Measurements from ENCODE around the gene MT1E.
"Not testable (repeated sequence)": the region's sequence is repeated elsewhere in the genome, so short reads cannot be mapped to it uniquely, and the experiment has no call there.

The MT1E gene

DNA sequence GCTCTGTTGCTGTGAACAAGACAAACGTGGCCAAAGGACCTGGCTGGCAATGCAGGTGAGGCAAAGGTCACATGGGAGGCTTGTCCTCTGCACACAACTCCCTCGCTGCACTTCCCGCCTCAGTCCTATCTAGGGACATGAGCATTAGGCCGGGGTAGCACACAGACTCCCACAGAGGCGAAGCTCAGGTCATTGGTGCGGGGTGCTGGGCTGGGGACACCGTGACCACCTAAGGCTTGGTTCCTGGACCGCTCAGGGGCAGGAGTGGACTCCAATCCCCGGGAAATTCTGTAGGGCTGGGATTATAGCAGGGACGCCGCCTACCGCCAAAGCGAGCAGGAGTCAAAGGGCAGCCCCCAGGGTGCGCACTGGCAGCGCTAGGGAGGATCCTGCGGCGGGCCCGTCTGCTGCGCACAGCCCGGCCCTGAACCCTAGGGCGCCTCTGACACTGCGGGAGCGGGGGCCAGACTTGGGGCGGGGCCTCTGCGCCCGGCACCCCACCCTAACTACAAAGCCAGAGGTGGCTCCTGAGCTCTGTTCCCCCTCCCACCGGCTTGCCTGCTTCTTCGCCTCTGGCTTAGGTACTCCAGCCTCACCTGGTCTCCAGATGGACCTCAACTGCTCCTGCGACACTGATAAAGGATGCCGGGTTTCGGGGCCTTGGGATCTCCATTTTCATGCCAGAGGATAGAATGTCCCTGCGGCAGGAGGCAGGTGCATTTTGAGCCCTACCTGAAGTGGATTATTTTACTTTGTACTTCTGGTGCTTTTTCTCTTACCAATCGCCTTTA lies 22.3 kb downstream of the MT1E start:
- DNase-seq: no peak

DNA sequence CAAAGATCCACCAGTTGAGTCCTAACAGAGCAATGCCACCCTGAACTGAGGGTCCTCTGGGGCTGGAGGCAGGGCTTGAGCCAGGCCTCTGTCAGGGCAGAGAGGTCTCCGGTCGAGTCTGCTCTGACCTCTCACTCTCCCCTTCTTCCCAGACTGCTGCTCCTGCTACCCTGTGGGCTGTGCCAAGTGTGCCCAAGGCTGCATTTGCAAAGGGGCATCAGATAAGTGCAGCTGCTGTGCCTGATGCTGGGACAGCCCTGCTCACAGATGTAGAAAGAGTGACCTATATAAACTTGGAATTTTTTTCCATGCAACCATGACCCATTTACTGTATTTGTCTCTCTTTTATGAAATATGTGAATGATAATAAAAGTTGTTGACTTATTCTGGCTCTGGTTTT lies 23.7 kb downstream of the MT1E start:
- no peak for DNase-seq

DNA sequence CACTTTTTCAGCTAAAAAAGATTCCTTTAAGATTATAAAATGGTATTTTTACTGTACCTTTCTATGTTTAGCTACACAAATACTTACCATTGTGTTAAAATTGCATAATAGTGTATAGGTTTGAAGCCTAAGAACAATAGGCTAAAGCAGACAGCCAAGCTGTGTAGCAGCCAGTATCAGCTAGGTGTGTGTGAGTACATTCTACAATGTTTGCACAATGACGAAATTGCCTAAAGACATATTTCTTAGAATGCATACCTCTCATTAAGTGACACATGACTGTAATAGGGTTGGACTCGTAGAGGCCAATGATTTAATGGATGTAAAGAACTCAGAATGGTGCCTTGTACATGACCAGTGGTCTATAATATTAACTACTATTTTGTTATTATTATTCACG lies 24.2 kb downstream of the MT1E start:
- DNase-seq: no peak

DNA sequence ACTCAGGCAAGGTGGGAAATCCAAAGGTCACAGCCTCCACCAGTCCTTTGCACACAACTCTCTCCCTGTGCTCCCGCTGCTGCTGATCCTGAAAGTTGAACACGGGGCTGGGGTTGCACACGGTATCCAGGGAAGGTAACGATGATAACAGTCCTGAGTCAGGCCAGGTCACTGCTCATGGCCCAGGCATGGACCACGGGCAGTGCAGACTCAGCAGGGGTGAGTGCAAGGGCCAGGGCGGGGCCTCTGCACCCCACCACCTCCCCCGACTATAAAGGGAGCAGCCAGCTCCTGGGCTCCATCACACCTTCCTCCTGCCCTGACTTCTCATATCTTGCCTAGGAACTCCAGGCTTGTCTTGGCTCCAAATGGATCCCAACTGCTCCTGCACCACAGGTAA lies 26.0 kb downstream of the MT1E start, which contains the start of gene MT1B:
MT1B (plus strand) TSS at position 301 of the 400 bp plus-strand sequence; CDS start at position 369, 68 bp downstream.
- DNase-seq: no peak

DNA sequence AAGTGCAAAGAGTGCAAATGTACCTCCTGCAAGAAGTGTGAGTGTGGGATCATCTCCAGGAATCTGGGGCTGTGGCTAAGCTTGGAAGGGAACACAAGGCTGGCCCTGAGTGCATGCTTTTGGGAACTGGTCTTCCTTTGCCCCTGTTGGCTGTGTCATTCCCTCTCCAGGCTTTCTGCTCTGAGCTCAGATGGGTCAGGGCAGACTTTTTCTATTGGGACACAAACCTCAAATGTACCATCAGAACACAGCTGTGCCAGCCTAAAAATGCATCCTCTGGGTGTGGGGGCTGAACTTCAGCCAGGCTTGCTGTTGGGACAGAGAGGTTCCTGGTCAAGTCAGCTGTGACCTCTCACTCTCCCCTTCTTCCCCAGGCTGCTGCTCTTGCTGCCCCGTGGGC lies 27.0 kb downstream of the MT1E start:
- no peak for DNase-seq

DNA sequence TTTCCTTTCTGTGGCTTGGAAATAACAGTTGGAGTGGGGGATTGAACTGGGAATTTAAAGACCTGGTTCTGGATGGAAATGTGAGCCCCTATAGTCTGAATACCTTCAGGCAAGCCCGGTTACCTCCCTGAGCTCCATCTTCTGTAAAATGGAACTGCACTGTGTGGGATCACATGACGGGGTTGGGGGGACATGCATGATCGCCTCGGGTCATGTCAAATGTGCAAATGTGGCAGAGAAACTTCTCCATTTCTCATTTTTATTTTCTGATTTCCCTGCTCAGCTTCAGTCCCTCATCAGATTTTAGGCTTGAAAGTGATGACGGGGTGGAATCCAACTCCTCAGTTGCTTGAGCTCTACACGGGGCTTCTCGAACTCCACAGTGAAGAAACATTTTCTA lies 27.6 kb downstream of the MT1E start:
- no peak for DNase-seq

DNA sequence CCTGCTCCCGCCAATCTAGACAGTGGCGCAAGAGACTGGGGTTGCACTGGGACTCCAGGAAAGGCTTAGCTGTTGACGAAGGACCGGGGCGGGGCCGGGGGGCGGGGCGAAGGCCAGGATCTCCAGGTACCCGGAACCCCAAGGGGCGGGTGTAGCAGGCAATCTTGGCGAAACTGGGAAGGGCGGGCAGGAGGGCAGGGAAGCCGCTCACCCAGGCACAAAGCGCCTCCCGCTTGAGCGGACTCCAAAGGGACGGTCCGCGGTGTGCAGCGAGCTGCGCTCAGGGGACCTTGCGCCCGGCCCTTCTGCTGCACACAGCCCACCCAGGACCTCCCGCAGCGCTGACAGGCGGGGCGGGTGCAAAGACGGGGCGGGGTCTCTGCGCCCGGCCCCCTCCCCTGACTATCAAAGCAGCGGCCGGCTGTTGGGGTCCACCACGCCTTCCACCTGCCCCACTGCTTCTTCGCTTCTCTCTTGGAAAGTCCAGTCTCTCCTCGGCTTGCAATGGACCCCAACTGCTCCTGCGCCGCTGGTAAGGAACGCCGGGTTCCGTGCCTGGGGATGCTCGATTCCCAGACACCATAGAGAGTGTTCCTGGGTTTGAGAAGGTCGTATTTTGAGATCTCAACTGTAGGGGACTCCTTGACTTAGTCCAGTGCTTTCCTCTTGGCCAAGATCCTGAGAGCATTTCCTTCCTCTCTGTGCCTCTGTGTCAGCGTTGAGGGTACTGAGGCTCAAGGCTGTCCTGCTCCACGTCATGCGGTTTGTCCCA lies 32.2 kb downstream of the MT1E start, which contains the start of gene MT1F:
MT1F (plus strand) TSS at position 405 of the 772 bp plus-strand sequence; CDS start at position 505, 100 bp downstream.
- DNase-seq: peak; percentile 57

DNA sequence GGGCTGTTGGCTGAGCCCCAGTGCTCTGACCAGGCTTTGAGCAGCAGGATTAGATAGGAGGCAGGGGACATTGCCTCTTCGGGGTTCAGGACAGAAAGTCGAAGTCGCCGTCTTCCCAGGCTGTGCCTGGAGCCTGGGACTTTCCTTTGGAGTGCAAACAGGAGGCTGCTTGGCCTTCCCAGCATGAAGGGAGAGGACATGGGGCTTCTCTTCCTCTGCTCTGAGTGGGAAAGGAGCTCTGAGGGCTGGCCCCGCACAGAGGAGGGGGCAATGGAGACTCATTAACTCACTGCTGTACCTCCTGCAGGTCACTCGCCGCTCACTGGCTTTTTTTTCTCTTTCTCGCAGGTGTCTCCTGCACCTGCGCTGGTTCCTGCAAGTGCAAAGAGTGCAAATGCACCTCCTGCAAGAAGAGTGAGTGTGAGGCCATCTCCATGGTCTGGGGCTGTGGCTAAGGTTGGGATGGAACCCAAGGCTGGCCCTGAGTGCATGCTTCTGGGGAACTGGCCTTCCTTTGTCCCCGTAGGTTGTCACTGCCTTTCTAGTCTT lies 32.8 kb downstream of the MT1E start:
- no peak for DNase-seq

DNA sequence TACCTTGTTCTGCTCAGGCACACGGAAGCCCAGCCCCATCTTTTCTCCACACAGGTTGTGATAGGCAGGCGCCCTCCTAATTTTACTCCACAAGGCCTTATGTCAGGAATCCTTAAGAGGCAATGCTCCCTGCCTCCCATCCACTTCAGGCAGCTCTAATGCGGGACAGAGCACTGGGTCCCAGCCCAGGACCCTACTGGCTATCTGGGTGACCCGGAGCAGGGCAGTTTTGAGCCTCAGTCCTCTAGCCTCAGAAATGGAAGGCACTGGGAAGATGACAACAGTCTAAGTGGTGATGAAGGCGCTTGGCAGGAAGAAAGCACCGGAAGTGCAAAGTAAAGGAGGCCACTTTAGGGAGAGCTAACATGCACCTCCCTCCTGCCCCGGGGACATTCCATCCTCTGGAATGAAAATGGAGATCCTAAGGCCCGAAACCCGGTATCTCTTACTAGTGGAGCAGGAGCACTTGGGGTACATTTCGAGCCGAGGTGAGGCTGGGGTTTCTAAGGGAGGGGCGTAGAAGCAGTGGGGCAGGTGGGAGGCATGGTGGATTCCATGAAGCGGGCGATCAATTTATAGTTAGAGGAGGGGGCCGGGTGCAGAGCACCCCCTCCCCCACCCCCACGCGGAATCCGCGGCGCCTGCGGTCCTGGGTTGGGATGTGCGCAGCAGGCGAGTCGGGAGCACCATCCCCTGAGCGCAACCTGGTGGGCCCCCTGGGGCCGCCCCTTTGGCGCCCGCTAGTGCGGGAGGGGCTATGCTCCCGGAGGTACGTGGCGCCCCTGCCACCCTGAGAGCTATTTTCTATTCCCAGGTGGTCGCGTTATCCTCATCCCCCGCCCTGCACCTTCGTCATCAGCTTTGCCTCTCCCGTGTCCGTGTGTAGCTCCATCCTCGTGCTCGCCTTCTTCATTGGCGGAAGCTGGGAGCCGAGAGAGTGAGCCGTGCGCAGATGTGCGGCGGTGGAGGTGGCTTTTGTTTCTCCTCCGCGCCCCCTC lies 37.1 kb downstream of the MT1E start:
- no peak for DNase-seq

DNA sequence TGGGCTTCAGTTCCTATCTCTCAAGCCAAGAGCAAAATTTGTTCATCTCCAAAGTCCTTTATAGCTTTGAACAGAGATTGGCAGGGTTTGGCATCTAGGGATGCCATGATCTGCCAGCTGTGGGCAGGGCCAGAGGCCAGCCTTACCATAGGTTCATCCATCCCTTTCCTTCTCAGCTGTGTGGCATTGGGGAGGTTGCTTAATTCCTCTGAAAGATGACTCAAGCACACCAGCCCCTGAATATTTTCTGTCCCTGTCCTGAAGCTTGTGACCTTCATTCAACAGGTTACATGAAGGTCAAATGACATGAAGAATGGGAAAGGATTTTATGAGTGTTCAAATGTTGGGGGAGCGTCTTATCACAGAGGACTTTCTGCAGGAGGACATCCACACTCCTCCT lies 38.9 kb downstream of the MT1E start:
- no peak for DNase-seq

DNA sequence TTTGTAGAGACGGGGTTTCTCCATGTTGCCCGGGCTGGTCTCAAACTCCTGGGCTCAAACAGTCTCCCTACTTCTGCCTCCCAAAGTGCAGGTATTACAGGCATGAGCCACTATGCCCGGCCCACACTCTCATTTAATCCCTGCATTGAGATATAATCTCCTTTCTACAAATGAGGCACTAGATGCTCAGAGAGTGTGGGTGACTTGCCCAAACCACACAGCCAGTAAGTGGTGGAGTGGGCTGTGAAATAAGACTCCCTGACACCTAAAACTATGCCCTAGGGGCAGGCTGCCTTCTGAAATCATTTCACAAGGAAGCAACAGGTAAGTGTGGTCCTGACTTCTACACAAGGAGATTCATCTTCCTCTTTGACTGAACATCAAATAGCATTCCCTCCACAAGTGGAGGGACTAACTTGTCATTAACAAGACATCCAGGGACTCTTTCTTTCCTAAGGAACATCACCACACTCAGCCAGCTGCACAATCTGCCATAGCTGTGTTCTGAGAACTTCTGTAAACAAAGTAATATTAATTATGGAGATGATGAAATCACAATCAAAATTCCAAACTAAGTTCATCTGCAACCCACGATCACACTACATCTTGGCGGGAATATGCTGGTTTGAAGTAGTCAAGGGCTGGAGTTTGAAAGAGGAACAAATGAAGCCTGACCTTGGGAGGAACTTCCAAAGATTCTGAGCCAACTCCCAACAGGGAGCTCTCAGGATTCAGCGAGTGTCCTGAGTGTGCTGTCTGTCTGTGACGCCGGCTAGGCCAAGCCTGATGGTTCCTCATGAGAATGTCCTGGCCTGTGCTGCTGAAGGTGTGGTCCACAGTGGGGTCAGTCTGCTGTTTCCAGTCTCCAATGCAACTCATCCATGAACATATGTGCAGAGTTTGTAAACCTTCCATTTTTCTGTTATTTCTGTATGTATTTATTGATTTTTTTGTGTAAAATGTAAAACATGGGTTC lies 40.0 kb downstream of the MT1E start:
- DNase-seq: not testable (repeated sequence)

DNA sequence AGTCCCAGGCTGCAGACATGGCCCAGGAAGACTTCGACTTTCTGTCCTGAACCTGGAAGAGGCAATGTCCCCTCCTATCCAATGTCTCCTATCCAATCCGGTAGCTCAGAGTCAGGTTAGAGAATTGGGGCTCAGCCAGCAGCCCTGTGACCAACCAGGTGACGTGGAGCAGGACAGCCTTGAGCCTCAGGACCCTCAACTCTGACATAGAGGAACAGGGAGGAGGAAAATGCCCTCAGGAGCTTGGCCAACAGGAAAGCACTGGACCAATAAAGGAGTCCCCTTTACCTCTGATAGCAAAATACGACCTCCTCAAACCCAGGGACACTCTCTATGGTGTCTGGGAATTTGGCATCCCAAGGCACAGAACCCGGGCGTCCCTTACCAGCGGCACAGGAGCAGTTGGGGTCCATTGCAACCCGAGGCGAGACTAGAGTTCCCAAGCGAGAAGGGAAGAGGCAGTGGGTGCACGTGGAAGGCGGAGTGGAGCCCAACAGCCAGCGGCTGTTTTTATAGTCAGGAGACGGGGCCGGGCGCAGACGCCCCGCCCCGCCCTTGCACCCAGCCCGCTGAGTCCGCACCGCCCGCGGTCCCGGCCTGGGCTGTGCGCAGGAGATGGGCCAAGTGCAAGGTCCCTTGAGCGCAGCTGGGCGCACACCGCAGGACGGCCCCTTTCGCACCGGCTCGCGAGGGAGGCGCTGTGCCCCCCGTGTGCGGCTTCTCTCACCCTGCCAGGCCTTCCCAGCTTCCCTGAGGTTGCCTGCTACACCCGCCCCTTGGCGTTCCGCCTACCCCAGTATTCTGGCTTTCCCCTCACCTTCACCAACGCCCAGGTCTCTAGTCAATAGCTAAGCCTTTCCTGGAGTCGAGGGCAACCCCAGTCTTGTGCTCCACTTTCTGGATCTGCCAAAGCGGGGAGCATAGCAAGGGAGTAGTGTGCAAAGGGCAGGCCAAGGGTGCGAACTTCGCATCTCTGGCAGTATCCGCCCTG lies 42.3 kb downstream of the MT1E start, which contains the start of gene MT1G:
MT1G (minus strand) TSS at position 485 of the 991 bp plus-strand sequence; CDS start at position 413, 72 bp downstream.
- DNase-seq: peak; percentile 52

DNA sequence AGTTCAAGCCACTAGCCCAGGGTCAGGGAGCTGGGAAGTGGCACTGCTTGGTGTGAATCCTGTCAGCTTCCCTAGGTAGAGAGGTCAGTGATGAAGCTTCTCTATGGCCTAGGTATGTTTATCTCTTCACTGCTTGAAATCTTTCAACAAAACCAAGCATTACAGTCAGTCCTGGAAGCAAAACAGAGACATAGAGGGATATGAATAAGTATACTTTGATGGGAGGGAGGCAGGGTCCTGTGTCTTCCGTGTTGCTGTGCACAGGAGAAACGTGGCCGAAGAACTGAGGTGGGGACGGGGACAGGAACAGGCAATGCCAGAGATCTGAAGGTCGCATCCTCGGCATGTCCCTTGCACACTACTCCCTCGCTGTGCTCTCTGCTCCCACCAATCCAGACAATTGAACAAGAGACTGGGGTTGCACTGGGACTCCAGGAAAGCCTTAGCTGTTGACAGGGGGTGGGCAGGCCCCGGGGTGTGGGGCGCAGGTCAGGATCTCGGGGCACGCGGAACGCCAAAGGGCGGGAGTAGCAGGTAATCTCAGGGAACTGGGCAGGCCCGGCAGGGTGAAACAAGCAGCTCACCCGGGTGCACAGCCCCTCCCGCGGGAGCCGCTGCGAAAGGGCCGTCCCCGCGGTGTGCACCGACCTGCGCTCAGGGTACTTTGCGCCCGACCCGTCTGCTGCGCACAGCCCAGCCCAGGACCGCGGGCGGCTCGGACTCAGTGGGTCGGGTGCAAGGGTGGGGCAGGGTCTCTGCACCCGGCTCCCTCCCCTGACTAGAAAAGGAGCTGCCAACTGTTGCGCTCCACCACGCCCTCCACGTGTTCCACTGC lies 43.6 kb downstream of the MT1E start, which contains the start of gene MT1H:
MT1H (plus strand) TSS at position 810 of the 835 bp plus-strand sequence. CDS start 71 bp downstream, outside the sequence.
- DNase-seq: peak; percentile 14

DNA sequence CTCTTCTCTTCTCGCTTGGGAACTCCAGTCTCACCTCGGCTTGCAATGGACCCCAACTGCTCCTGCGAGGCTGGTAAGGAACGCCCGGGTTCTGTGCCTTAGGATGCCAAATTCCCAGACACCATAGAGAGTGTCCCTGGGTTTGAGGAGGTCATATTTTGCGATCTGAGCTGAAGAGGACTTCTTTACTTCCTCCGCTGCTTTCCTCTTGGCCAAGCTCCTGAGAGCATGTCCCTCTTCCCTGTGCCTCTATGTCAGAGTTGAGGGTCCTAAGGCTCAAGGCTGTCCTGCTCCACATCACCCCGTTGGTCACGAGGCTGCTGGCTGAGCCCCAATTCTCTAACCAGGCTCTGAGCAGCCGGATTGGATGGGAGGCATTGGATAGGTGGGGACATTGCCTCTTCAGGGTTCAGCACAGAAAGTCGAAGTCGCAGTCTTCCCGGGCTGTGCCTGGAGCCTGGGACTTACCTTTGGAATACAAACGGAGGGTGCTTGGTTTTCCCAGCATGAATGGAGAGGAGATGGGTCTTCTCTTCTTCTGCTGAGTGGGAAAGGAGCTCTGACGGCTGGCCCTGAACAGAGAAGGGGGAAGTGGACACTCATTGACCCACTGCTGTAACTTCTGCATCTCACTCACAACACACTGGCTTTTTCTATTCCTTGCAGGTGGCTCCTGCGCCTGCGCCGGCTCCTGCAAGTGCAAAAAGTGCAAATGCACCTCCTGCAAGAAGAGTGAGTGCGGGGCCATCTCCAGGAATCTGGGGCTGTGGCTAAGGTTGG lies 44.4 kb downstream of the MT1E start:
- no peak for DNase-seq

DNA sequence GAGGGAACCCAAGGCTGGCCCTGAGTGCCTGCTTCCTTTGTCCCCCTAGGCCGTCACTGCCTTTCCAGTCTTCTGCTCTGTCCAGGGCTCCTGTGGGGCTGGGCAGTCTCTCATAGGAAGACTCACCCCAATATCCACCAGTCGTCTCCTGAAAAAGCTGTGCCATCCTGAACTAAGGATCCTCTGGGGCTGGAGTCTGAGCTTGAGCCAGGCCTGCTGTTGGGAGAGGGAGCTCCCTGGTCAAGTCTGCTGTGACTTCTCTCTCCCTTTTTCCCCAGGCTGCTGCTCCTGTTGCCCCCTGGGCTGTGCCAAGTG lies 45.0 kb downstream of the MT1E start:
- DNase-seq: no peak

DNA sequence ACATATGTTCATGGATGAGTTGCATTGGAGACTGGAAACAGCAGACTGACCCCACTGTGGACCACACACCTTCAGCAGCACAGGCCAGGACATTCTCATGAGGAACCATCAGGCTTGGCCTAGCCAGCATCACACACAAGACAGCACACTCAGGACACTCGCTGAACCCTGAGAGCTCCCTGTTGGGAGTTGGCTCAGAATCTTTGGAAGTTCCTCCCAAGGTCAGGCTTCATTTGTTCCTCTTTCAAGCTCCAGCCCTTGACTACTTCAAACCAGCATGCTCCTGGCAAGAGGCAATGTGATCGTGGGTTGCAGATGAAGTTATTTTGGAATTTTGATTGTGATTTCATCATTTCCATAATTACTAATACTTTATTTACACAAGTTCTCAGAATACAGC lies 46.1 kb downstream of the MT1E start:
- DNase-seq: not testable (repeated sequence)

DNA sequence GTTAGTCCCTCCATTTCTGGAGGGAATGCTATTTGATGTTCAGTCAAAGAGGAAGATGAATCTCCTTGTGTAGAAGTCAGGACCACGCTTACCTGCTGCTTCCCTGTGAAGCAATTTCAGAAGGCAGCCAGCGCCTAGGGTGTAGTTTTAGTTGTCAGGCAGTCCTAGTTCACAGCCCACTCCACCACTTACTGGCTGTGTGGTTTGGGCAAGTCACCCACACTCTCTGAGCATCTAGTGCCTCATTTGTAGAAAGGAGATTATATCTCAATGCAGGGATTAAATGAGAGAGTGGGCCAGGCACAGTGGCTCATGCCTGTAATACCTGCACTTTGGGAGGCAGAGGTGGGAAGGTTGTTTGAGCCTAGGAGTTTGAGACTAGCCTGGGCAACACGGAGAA lies 46.6 kb downstream of the MT1E start:
- DNase-seq: not testable (repeated sequence)

All from activated CD4-positive, alpha-beta T cell treated with anti-CD3 and anti-CD28 coated beads, Interleukin-10, Interleukin-2, amounts not matched to agents 100 ng/mL and 50 ng/mL, durations not matched to agents 16 hours and 8 hours (primary cell).